GM21619 (cell line): Measurements from ENCODE around the gene NRGN.
A peak's percentile ranks its signal among the peaks of the same experiment; 100 is the strongest.

Source experiments
- ATAC-seq: cut with Tn5 transposase; IDR thresholded peaks from one replicate; pipeline ENCODE4 v1.9.1; 2021; ENCODE audit not compliant: unreplicated experiment

NRGN gene

DNA sequence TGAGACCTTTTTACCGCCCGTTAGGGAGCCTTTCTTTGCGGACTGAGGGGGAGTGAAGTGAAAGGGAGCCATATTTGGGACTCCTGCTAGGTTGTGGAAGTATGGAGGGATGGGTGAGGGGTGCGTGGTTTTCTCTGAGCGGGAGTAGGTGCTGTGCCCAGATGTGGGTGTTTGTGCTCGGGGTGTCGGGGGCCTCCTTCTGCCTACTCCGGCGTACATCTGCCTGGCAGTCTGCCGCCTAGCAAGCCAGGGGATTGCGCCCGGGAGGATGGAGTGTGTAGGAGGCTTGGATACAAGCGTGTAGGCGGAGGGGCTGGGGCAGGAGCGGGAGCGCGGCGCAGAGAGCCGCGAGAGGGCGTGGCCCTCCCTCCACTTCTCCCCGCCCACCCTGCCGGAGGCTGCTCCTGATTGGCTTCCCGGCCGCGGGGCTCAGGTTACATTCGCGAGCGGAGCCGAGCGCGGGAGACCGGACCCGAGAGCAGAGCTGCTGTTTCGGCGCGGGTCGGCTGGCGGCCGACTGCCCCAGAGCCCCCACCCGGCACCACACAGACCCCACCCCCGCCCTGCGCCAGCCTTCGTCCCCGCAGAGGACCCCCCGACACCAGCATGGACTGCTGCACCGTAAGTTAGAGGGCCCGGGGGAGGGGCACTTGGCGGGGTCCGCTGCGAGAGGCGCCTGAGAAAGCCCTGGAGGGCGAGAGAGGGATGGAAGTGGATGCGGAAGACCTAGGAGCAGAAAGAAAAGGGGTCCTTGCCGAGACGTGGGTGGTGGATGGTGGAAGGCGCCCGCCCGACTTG, at the start of gene NRGN:
Gene NRGN (plus strand): TSS at position 464 of the 798 bp plus-strand sequence. CDS start 143 bp downstream, at position 607.
- peak; percentile 99 for ATAC-seq

DNA sequence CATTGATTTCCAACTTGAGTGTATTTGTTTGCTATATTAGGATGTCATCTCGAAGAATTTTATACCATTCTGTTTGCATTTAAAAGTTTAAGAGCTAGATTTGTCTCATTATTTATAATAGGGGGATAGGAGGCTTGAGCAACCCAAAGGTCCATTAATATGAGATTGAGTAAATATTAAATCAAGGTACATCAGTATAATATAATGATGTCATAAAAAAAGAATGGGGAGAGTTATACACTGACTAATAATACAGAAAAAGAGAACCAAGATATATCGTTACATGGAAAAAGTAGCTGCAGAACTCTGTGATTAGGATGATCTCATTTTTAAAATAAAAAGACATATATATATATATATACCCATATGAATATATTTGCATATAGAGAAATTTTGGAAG, 46.6 kb upstream of the NRGN start:
- no peak for ATAC-seq

- no peak for ATAC-seq
Observed at GRCh38 chr11:124699547-124699946, 40.2 kb upstream of the NRGN start.

GRCh38 chr11:124700028-124700427, 39.7 kb upstream of the NRGN start:
- no peak for ATAC-seq

DNA sequence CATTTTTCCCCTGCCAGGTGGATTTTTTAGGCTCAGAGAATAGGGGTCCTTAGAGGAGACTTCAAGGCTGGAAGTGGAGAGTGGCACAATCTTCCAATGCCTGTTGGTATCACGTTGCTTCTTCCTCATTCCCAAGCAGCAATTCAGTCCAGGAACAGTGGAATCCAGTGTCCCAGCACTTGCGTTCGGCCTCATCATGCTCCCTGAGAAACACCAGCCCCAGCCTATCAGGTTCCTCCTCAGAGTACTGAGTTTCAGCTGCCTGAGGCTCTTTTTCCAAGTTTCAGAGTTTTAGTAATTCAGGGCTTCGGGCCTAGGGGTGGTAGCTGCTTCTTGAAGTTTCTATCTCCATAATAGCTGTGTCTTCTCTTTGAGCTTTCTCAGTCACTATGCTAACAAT, 31.9 kb upstream of the NRGN start:
- no peak for ATAC-seq

- no peak for ATAC-seq
Observed at GRCh38 chr11:124712392-124712791, 27.4 kb upstream of the NRGN start.

DNA sequence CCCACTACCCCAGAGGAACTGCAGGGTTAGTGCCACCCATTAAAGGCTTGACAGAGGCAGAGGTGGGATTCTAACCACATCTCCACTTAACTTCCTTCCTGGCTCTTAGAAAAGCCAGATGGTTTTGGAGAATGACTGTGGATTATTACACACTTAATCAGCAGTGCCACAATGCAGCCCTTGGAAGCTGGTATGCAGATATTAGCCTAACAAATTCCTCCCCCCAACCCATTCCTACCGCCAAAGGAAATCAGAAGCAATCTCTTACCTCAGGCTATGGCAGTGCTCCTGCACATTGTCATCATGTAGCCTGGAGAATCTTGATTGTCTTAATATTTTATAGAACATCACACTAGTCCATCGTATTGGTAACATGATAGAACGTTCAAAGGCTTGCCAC, 23.2 kb upstream of the NRGN start:
- no peak for ATAC-seq

DNA sequence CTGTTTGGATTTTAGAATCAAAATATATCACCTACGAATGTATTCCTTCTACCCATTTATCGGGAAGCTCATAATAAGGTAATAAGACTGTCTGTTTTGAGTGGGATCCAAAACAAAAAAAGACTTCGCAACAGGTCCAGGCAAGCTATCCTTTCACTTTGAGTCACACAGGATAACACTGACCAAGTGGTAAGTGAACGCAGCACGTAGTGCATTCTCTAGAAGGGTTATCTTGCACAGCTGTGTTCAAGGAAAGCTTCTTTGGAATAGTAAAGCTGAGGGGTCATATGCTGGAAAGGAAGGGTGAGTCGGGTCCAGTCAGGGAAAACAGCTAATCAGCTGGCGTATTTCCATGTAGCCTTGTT, 22.3 kb upstream of the NRGN start:
- ATAC-seq = peak; percentile 57

DNA sequence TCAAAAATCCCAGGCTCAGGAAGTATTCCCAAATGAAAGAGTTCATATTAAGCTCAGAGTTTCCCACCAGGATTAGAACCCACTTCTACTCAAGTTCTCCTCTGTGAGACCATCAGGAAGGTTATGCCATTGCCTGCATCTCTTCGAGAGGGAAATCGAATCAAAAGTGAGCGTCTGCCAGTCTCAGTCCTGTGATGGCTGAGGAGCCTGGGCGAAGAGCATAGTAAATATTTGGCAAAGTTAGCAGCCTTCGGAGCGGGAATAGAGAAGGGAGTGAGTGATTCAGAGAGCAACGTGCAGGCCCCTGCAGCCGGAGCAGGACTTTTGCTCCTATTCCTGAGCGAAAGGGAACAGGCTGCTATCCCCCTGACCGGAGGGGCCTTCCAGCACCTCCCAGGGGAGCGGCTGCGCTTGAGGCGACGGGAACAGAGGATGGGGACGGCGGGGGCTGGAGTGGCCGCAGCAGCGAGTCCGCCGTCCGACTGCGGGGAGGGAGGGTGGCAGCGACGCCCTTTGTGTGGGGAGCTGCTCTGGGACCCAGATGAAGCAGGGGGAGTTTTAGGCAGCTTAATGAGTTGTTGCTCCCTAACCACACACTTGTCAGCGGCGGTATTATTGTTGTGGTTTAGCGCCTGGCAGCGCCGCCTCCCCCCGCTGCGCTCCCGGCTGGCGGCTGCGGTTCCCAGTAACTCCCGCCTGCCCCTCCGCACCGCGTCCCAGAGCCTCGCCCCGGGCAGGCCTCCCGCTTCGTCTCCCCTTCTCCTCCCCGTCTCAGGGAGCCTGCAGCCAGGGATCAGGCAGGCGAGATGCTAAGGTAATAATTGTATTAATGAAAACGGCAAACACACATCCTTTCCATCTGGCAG, 21.7 kb upstream of the NRGN start:
- ATAC-seq = peak; percentile 44

DNA sequence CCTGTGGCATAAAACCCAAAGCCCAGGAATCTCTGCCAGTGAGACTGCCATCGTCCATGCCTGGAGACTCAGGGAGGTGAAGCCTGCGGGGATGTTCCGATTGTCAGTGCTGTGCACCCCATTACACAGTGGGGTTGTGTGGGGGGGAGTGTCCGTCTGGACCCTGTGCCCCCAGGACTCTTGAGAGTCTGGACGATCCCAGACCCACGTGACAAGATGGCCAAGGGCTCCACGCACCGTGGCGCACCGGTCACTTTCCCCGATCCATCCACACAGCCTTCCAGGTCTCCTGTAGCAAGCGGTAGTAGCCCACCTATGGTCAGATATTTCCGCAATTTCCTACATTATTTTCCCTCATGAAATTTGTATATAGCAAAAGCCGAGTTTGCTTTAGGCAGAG, 20.9 kb upstream of the NRGN start:
- ATAC-seq = no peak

- ATAC-seq = no peak
Observed at GRCh38 chr11:124719534-124719933, 20.2 kb upstream of the NRGN start.

GRCh38 chr11:124722176-124722575, 17.6 kb upstream of the NRGN start:
- no peak for ATAC-seq

GRCh38 chr11:124724979-124725718, 14.6 kb upstream of the NRGN start:
- peak; percentile 97 for ATAC-seq

- peak; percentile 9 for ATAC-seq
Observed at GRCh38 chr11:124725719-124726105, 14.0 kb upstream of the NRGN start.

DNA sequence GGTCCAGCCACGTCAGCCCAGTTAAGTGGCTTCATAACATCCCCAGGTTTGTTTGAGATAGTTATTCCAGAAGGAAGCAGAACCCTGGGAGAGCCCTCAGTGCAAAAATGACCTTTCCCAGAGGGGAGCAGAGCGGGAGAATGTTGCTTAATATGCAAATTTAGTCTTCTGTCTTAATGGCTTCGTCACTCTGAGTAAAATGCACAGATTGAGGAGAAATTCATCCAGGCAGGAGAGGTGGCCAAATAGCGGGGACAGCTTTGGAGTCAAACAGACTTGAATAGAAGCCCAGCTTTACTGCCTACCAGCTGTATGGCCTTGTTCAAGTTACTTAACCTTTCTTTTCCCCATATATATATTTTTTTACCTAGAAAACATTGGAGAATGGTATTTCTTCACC, 12.3 kb upstream of the NRGN start:
- ATAC-seq = no peak

DNA sequence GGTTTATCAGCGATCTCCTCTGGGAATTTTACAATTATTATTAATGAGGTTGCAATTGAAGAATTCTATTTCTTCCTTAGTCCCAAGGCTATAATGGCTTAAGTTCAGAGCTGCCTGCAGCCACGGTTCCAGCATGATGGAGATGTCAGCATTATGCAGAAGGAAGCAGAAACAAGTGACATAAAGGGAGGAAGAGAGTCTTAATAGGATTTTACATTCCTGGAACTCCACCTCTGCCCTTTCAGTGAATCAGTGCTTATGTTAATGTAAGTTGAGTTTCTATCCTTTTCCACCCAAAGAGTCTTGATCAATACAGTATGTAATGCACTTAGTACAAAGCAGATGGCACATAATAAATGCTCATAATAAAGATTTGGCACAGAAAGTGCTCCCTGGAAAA, 11.6 kb upstream of the NRGN start:
- no peak for ATAC-seq

DNA sequence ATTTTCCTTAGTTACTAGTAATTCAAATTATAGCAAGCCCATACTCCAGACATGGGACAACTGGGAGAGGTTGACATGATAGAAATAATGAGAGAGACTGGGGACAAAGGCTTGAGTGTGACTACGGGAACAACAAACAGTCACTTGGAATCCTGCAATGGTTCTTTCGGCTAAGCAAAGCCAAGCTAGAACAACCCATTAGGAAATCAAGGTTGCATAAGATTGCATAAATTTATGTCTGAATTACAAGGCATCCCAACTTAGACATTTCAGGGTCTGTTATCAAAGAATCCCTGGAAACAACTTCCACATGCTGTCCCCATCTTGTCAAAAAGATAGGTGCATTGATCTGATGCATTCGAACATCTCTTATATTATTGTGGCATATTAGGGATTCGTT, 10.2 kb upstream of the NRGN start:
- ATAC-seq = no peak

DNA sequence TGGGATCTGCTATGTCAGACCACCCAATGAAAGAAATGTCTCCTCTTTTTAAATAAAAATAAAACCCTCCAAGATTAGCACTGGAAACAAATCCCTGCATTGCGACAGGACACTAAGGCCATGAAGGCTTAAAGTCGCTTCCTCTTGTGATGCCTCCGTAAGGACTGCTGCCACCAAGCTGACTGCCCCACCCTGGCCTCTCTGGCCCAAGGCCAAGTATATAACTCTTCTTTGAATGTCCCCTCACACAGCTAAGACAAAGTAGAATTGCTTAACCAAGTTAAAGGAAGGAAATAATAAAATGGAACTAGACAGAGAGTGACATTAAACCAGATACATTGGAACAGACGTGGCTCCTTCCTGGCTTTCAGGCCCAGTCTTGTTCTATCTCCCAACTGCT, 7.5 kb upstream of the NRGN start:
- no peak for ATAC-seq

- ATAC-seq = no peak
Observed at GRCh38 chr11:124736736-124737135, 3.0 kb upstream of the NRGN start.

DNA sequence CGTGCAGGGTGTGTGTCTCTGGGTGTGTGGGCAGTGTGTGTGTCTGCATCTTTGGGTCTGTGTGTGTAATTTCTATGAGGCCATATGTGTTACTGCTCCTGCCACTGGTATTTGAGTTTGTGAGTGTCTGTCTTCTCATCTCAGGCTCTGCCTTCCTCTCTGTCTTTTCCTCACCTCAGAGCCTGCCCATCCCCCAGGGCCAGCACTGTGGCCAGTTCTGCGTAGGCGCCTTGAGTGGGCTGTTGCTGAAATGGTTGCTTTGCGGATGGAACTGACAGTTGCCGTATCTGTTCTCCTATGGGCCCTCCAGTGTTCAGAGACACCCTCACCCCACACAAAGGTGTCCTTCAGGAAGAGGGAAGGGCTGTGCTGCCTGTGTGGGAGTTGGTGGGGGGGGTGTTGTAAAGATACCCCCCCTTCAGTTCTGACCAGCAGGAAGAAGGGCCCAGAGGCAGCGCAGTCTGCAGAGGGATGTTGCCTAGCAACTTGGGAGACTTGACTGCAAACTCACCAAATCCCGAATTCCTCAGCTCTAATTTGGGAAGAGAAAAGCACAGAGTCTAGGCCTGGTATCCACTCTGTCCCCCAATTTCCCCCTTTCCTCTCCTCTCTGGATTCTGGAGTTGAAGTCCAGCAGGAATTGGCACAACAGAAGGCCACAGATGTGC, 2.0 kb upstream of the NRGN start:
- ATAC-seq = no peak
